MCF 10A (cell line): ENCODE results near the gene IL36A. TPM values are rescaled to one million over a fixed set of nuclear protein-coding genes. Genes with fewer than 3 reads are reported as not detected.

Experiments
- BruUV-seq: library from RNA; stranded (reverse); fragments of 400-500 nt; replicated peaks from 2 replicates; lab custom pipeline; 2021; lab: Mats Ljungman, UMichigan
- CTCF ChIA-PET: fragments of 300-600 bp; sonication (Branson Sonifier 250); formaldehyde crosslinking; extraction: SDS; loops from one replicate; lab custom pipeline; 2021; ENCODE audit warnings: antibody characterized with exemption, inconsistent platforms; lab: Yijun Ruan, JAX
- POLR2A ChIA-PET: fragments of 300-600, 350-650 bp; sonication (Branson Sonifier 250); formaldehyde crosslinking; extraction: SDS; loops from one replicate; lab custom pipeline; 2020; ENCODE audit warnings: antibody characterized with exemption, inconsistent platforms; lab: Yijun Ruan, JAX
- DNase-seq: peaks from one replicate; pipeline ENCODE4 v3.0.0-alpha.2; 2018; ENCODE audit not compliant: unreplicated experiment
- H3K27ac Mint-ChIP-seq: one replicate; pipeline ENCODE4 v1.8.0; 2022; ENCODE audit warnings: mild to moderate bottlenecking, low read depth, mixed read lengths; ENCODE audit not compliant: unreplicated experiment
- H3K27me3 Mint-ChIP-seq: one replicate; pipeline ENCODE4 v1.8.0; 2022; ENCODE audit warnings: mixed read lengths; ENCODE audit not compliant: insufficient read depth, unreplicated experiment
- H3K36me3 Mint-ChIP-seq: one replicate; pipeline ENCODE4 v1.8.0; 2022; ENCODE audit warnings: mild to moderate bottlenecking, moderate library complexity, mixed read lengths; ENCODE audit not compliant: insufficient read depth, unreplicated experiment
- H3K4me1 Mint-ChIP-seq: one replicate; pipeline ENCODE4 v1.8.0; 2022; ENCODE audit warnings: mixed read lengths; ENCODE audit not compliant: insufficient read depth, unreplicated experiment
- H3K4me3 Mint-ChIP-seq: one replicate; pipeline ENCODE4 v1.8.0; 2022; ENCODE audit warnings: mild to moderate bottlenecking, moderate library complexity, mixed read lengths; ENCODE audit not compliant: unreplicated experiment
- H3K9me3 Mint-ChIP-seq: one replicate; pipeline ENCODE4 v1.8.0; 2022; ENCODE audit warnings: mixed read lengths; ENCODE audit not compliant: unreplicated experiment
- CTCF ChIP-seq: fragments of 200-600 bp; IDR thresholded peaks from one replicate; pipeline ENCODE4 v1.8.0; 2022; ENCODE audit warnings: antibody characterized with exemption, mild to moderate bottlenecking; ENCODE audit not compliant: unreplicated experiment
- intact Hi-C: fragments of 100-400 bp; cut with micrococcal nuclease; formaldehyde crosslinking; loops from 2 replicates; pipeline ENCODE4 v1.14.1; 2022
- total RNA-seq: library from RNA; stranded (reverse); gene quantifications from 2 replicates; pipeline ENCODE4 v1.2.3, GENCODE V29; 2022

IL36A gene
- total RNA-seq, 1 experiment from 2014 or later: not detected

DNA sequence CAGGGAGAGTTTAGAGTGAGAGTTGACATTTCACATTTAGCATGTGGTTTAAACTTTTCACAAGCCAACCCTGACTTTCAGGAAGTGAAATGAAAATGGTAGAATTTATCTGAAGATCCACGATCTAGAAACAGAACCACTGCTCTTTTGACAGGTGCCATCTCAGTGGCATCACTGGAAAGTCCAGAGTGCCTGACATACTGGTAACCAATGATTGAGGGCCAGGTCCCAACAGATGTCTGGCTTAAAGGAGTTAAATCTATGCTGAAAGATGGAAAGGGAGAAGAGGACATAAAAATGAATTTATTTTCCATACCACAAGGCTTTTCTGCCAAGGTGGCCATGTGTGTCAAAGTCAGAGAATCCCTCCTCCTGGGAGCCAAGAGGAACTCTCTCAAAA, 24.7 kb upstream of the IL36A start:
- TF ChIP-seq CTCF: no peak
- intact Hi-C loops: no loop called here
- H3K9me3 Mint-ChIP-seq: no peaks in the 10 kb centered on the region
- H3K27ac Mint-ChIP-seq: no peak overlapping the region
- no peaks in the 10 kb centered on the region for H3K4me1 Mint-ChIP-seq
- ChIA-PET POLR2A (no interaction called here), CTCF (no interaction called here)
- BruUV-seq: no TSS peak
- DNase-seq: no peak
- no peaks in the 10 kb centered on the region for H3K36me3 Mint-ChIP-seq
- no peak overlapping the region for H3K4me3 Mint-ChIP-seq
- peaks cover 11% of the 10 kb centered on the region for H3K27me3 Mint-ChIP-seq

- H3K4me1 Mint-ChIP-seq: no peaks in the 10 kb centered on the region
- ChIA-PET CTCF (interaction anchor here (1.0 to 1.1 kb wide), 2 partner anchors 18 to 26 kb away, joined by 3 to 4 read pairs; no protein-coding TSS in a partner anchor), POLR2A (no interaction called here)
- no peak for TF ChIP-seq CTCF
- intact Hi-C loops: no loop called here
- no peak for DNase-seq
- H3K9me3 Mint-ChIP-seq: no peaks in the 10 kb centered on the region
- BruUV-seq: no TSS peak
- H3K4me3 Mint-ChIP-seq: no peak overlapping the region
- H3K27me3 Mint-ChIP-seq: no peaks in the 10 kb centered on the region
- H3K27ac Mint-ChIP-seq: no peak overlapping the region
- H3K36me3 Mint-ChIP-seq: no peaks in the 10 kb centered on the region
Measured at GRCh38 chr2:112985090-112985489, 20.2 kb upstream of the IL36A start.

GRCh38 chr2:112989611-112990010, 15.6 kb upstream of the IL36A start:
- H3K36me3 Mint-ChIP-seq: no peaks in the 10 kb centered on the region
- TF ChIP-seq CTCF: no peak
- BruUV-seq: no TSS peak
- intact Hi-C loops: no loop called here
- no peak overlapping the region for H3K27ac Mint-ChIP-seq
- CTCF ChIA-PET: no interaction called here
- no peak overlapping the region for H3K4me3 Mint-ChIP-seq
- no peak for DNase-seq
- H3K27me3 Mint-ChIP-seq: peaks cover 19% of the 10 kb centered on the region
- POLR2A ChIA-PET: no interaction called here
- H3K4me1 Mint-ChIP-seq: no peaks in the 10 kb centered on the region
- peaks cover 17% of the 10 kb centered on the region for H3K9me3 Mint-ChIP-seq

DNA sequence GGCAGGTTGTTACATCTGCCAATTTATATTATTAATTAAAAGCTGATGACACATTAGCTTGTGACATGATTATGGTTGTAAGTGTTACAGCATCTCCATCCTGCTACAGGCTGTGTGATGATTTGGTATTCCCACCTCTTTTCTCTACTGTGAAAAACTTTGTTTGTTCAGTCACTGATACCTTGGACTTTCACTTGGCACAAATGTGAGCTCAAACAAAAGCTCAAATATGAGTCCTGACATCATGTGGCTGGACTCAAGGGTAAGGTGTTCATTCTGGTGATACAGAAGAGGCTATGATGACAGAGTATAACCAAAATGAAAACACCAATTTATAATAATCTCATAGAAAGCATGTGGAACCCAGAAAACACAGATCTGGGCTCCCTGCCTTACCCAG, 11.4 kb upstream of the IL36A start:
- CTCF ChIA-PET: interaction anchor here (0.6 kb wide), 1 partner anchor 145 kb away, joined by 3 read pairs; no protein-coding TSS in a partner anchor
- Mint-ChIP-seq H3K9me3 (peaks cover 24% of the 10 kb centered on the region), H3K27me3 (peaks cover 19% of the 10 kb centered on the region), H3K4me3 (no peak overlapping the region), H3K36me3 (no peaks in the 10 kb centered on the region), H3K4me1 (no peaks in the 10 kb centered on the region), H3K27ac (no peak overlapping the region)
- DNase-seq: no peak
- intact Hi-C loops: no loop called here
- POLR2A ChIA-PET: no interaction called here
- TF ChIP-seq CTCF: no peak
- no TSS peak for BruUV-seq
